Fibroblast of skin of scalp (primary cell): ENCODE measurements around the gene MOB2.
"Not testable (repeated sequence)": the region's sequence is repeated elsewhere in the genome, so short reads cannot be mapped to it uniquely, and the experiment has no call there.

ENCODE experiments used
- DNase-seq: peaks from one replicate; pipeline ENCODE4 v3.0.0-alpha.2; 2013

The MOB2 gene

GRCh38 chr11:1439341-1439740, 47.2 kb downstream of the MOB2 start:
- no peak for DNase-seq

- no peak for DNase-seq
Observed at GRCh38 chr11:1438967-1439330, 47.6 kb downstream of the MOB2 start.

GRCh38 chr11:1438261-1438966, 48.2 kb downstream of the MOB2 start:
- no peak for DNase-seq

GRCh38 chr11:1437500-1437899, 49.1 kb downstream of the MOB2 start:
- peak; percentile 22 for DNase-seq

GRCh38 chr11:1436468-1437039, 50.0 kb downstream of the MOB2 start:
- no peak for DNase-seq

GRCh38 chr11:1435820-1436467, 50.6 kb downstream of the MOB2 start:
- no peak for DNase-seq

- not testable (repeated sequence) for DNase-seq
Observed at GRCh38 chr11:1435479-1435819, 51.1 kb downstream of the MOB2 start.

GRCh38 chr11:1433977-1434640, 52.5 kb downstream of the MOB2 start:
- DNase-seq, result no peak

GRCh38 chr11:1433568-1433967, 53.0 kb downstream of the MOB2 start:
- no peak for DNase-seq

- no peak for DNase-seq
Observed at GRCh38 chr11:1428762-1429316, 57.7 kb downstream of the MOB2 start.

- DNase-seq, result no peak
Observed at GRCh38 chr11:1425439-1425838, 61.1 kb downstream of the MOB2 start.

- no peak for DNase-seq
Observed at GRCh38 chr11:1425006-1425405, 61.6 kb downstream of the MOB2 start.

GRCh38 chr11:1423406-1423805, 63.2 kb downstream of the MOB2 start:
- not testable (repeated sequence) for DNase-seq

- DNase-seq, result no peak
Observed at GRCh38 chr11:1422981-1423380, 63.6 kb downstream of the MOB2 start.

GRCh38 chr11:1422481-1422880, 64.1 kb downstream of the MOB2 start:
- DNase-seq, result no peak

- no peak for DNase-seq
Observed at GRCh38 chr11:1421291-1421690, 65.3 kb downstream of the MOB2 start.

- no peak for DNase-seq
Observed at GRCh38 chr11:1419811-1420210, 66.8 kb downstream of the MOB2 start.
